ENCODE measurements around the gene FBN1.

FBN1 gene

DNA sequence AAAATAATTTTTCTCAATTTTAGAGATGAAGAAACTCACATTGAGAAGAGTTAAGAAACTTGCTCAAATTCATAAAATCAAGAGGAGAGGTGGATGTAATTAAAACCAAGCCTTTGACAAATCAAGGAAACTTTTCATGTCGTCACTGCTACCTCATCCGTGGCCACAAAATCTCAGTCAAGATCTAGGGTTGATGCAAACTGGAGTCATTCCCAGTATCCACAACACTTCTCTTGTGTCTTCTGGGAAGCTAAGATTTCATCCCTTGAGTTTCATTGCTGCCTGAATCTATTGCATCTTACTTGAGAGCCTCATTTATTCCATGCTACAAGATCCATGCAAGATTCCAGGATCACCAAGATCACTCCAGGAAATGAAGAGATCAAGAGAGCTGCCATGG is 5.4 kb upstream of the FBN1 start:
- no peak for DNase-seq

- no peak for DNase-seq
Observed at GRCh38 chr15:48647962-48648361, 2.5 kb upstream of the FBN1 start.

GRCh38 chr15:48646331-48646730 is 822 bp upstream of the FBN1 start:
- no peak for DNase-seq

GRCh38 chr15:48644827-48645557 is 517 bp downstream of the FBN1 start:
- DNase-seq, result no peak

GRCh38 chr15:48644467-48644826 is 1.1 kb downstream of the FBN1 start:
- DNase-seq, result no peak

DNA sequence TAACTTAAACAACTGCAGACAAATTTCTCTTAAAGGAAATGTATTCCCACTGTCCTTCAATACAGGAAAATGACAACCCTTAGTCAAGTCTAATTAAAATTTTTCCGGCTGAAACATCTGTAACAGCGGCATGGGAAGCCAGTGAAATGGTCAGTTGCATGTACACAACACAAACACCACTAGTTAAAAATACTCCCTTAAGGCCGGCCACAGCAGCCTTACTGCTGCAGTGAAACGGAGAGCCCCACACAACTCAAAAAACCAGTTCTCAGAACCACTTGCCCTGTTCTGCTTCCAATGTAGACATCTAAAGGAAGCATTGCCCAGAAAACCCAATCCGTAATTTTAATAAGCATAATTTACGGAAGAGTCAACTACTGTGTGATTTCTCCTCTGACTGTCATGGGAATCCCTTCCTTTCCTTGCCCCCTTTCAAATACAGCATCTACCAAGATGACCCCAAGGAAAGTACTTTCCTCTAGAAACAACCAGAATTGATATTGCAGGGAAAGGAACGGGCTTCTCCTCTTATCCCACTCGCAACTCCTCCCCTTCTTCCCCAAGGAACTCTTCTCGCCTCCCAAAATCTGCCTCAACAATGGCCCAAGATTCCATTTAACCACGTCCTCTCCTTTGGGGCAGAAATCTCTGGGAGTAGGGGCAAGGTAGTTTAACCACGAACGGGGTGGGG is 1.6 kb downstream of the FBN1 start:
- no peak for DNase-seq

GRCh38 chr15:48643206-48643605 is 2.3 kb downstream of the FBN1 start:
- DNase-seq, result no peak

DNA sequence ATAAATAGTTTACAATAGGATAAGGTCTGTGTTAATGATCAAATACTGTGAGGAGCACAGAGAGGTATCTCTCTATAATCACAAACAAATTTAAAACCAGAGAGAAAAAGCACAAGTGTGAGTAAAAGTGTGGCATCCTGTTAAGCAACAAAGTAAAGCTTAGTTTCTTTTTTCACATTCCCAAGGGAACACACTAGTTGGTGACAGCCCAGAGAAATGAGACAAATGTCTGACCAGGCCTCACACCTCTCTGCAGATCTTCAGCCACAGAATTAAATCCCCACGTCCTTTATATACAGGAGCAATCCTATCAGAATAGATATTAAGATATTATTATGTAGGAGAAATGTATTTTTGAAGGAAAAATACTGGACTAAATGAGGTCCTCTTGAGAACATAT is 2.7 kb downstream of the FBN1 start:
- no peak for DNase-seq

DNA sequence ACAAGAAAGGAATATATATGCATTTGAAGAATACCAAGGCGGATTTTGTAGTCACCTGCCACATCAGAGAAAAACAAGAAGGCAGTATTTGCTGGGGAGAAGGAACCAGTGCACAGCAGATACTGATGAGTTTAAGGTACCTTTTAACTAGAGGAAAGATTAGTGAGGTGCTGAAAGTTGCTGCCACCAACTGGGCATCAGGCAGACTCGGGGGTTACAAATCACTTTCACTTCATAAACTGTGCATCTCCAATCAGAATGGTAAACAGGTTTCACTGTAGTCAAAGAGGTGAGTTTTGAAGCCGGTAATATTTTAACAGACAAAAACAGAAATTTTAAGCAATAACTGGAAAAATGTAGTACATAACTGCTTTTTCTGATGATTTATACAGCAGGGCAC is 4.1 kb downstream of the FBN1 start:
- DNase-seq, result no peak

DNA sequence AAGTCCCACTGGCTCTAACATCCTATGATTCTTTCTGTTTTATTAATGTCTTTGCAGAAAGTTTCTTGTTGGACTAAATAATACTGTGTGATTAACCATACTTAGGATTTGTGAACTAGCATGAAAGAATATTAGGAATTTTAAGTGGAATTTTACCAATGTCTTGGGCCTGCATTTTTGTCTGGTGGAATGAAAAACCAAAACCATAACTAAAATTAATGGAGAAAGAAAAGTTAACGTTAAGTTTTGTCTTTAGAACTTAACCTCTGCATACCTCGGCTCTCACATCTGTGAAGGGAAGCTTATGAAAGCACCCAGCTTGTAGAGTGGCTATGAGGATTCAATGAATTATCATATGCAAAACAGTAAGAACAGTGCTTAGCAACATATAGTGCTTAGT is 6.5 kb downstream of the FBN1 start:
- DNase-seq, result no peak

GRCh38 chr15:48637639-48638038 is 7.9 kb downstream of the FBN1 start:
- no peak for DNase-seq

DNA sequence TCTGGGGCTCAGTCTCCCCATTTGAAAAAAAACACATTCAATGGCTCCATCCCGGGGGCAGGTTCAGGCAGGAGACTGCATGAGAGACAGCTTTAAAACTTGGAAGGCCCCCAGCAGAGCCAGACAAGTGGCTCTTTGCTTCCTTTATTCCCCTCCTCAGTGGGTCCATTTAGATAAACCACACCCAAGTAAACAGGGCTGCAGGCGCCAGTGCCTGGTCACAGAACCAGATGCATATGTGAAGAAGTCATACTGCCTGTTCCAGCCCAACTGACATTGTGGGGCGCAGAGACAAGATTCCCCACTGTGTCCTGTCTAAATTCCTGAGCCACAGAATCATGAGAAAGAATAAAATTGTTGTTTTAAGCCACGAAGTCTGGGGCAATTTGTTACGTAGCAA is 9.0 kb downstream of the FBN1 start:
- no peak for DNase-seq

DNA sequence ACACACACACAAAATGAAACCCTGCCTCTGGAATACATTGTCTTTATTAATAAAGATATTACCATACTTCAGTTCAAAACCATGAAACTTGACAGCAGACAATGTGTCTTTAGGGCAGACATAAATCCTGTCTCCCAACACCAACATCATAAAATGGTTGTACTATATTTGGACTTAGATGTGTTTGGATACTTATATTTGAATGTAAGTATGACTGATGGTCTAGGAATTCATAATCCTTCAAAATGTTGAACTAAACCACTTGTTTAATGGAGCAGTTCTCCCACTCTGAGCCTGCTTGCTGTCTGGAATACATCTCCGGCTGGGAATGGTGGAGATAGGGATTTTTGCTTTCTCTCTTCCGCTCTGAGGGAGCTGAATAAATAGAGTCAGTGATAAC is 10.6 kb downstream of the FBN1 start:
- no peak for DNase-seq

- no peak for DNase-seq
Observed at GRCh38 chr15:48634096-48634495, 11.4 kb downstream of the FBN1 start.

GRCh38 chr15:48632651-48633050 is 12.9 kb downstream of the FBN1 start:
- DNase-seq, result no peak

GRCh38 chr15:48631176-48631770 is 14.2 kb downstream of the FBN1 start:
- DNase-seq, result no peak

- no peak for DNase-seq
Observed at GRCh38 chr15:48630245-48630644, 15.3 kb downstream of the FBN1 start.

DNA sequence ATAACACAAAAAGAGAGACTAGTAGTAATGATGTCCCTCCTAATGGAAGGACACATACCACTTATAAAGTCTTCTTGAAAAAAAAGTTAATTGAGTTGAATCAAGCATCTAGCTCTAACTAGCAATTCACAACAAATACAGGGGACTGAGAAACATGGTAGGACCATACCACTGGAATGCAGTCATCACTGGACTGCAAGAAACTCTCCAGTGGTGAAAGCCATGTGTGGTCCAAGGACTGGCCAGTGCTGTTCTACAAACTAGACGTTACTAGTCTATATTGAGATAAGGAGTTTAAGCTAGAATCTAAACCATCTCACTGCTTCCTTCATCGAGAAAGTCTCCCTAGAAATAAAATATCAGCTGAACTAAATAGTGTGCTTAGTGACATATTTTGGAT is 16.7 kb downstream of the FBN1 start:
- no peak for DNase-seq

GRCh38 chr15:48627260-48627940 is 18.1 kb downstream of the FBN1 start:
- no peak for DNase-seq

GRCh38 chr15:48625126-48625525 is 20.4 kb downstream of the FBN1 start:
- no peak for DNase-seq

GRCh38 chr15:48624700-48625099 is 20.8 kb downstream of the FBN1 start:
- no peak for DNase-seq

DNA sequence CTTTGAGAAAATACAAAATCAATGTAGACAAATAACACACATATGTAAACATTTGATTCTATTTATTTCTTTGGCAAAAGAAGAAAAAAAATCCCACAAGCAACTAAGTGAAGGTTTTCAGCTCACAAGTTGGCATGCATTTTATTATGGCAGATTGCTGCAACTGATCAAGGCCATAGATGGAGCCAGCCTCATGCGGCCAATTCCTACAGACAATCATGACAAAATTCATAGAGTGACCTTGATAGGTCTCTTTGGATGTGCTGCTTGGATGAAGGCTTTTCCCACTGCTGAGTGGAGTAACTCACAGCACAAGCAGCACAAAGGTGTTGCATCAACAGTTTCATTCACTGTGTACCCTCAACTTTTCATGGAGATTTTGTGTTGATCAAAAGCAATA is 22.1 kb downstream of the FBN1 start:
- no peak for DNase-seq

DNA sequence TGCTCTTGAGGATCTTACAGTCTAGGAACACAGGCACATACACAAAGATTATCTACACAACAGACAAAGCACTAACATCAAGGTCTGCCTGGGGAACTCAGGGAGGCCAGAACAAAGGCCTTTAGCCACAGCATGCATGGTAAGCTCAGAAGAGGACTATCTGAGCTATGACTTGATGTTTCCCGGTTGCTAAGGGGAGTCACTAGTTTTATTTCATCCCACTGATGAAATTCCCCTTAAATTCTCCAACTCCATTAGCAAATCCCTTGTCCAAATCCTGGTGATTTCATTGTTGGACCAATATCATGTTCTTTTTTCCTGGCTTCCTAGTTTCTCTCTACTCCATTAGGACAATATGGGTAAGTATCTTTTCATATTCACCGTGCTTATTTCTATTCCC is 23.3 kb downstream of the FBN1 start:
- no peak for DNase-seq

GRCh38 chr15:48619446-48619845 is 26.1 kb downstream of the FBN1 start:
- no peak for DNase-seq
